ENCODE data around the gene GALNT10.

- TF ChIP-seq CTCF (IDR thresholded peaks at IDR 0.05; ENCODE audit: borderline replicate concordance, extremely low read depth, low read length, poor library complexity, severe bottlenecking), result no peak
- TF ChIP-seq EZH2 (IDR thresholded peaks at IDR 0.05; ENCODE audit: borderline replicate concordance, low read depth, low read length, severe bottlenecking), result no peak
Measured at GRCh38 chr5:154207204-154207603, 16.7 kb downstream of the GALNT10 start.
